ENCODE results near the gene KCNK16.

Gene KCNK16

GRCh38 chr6:39322306-39322850 lies at the start of gene KCNK16:
Gene KCNK16, minus strand, starts transcription at chr6:39322702. Its CDS starts 162 bp downstream, at chr6:39322540.
- Histone ChIP-seq H3K4me2 (ENCODE audit: low read length) (no peak within 1 kb of the TSS), H3K4me1 (no peaks in the 10 kb centered on the region), H3K79me2 (no peaks in the 10 kb centered on the region), H3K9me3 (ENCODE audit: control insufficient read depth, low read length) (no peaks in the 10 kb centered on the region), H3K27me3 (ENCODE audit: control insufficient read depth, insufficient read depth, low read length) (no peaks in the 10 kb centered on the region), H2AFZ (no peak within 1 kb of the TSS), H3K27ac (no peak within 1 kb of the TSS), H3K4me3 (ENCODE audit: low read depth, low read length) (no peak within 1 kb of the TSS), H3K36me3 (ENCODE audit: control insufficient read depth, insufficient read depth, low read length) (no peaks in the 10 kb centered on the region), H3K9ac (no peak within 1 kb of the TSS)
- no peak for TF ChIP-seq CTCF (IDR thresholded peaks at IDR 0.05)

GRCh38 chr6:39370390-39370789 lies 47.9 kb upstream of the KCNK16 start:
- Histone ChIP-seq H3K9ac (no peak overlapping the region), H3K27ac (no peak overlapping the region), H2AFZ (no peak overlapping the region), H3K4me1 (peaks cover 2% of the 10 kb centered on the region), H3K4me3 (ENCODE audit: low read depth, low read length) (no peak overlapping the region), H3K9me3 (ENCODE audit: control insufficient read depth, low read length) (no peaks in the 10 kb centered on the region), H3K27me3 (ENCODE audit: control insufficient read depth, insufficient read depth, low read length) (no peaks in the 10 kb centered on the region), H3K36me3 (ENCODE audit: control insufficient read depth, insufficient read depth, low read length) (no peaks in the 10 kb centered on the region), H3K4me2 (ENCODE audit: low read length) (no peak overlapping the region), H3K79me2 (no peaks in the 10 kb centered on the region)
- TF ChIP-seq CTCF (IDR thresholded peaks at IDR 0.05): no peak

GRCh38 chr6:39369987-39370386 lies 47.5 kb upstream of the KCNK16 start:
- no peaks in the 10 kb centered on the region for H3K27me3 ChIP-seq (ENCODE audit: control insufficient read depth, insufficient read depth, low read length)
- no peak overlapping the region for H3K4me3 ChIP-seq (ENCODE audit: low read depth, low read length)
- no peak overlapping the region for H3K4me2 ChIP-seq (ENCODE audit: low read length)
- no peaks in the 10 kb centered on the region for H3K9me3 ChIP-seq (ENCODE audit: control insufficient read depth, low read length)
- H3K36me3 ChIP-seq (ENCODE audit: control insufficient read depth, insufficient read depth, low read length): no peaks in the 10 kb centered on the region
- no peak overlapping the region for H3K27ac ChIP-seq
- no peaks in the 10 kb centered on the region for H3K79me2 ChIP-seq
- H3K9ac ChIP-seq: no peak overlapping the region
- TF ChIP-seq CTCF (IDR thresholded peaks at IDR 0.05): no peak
- no peak overlapping the region for H2AFZ ChIP-seq
- H3K4me1 ChIP-seq: peaks cover 2% of the 10 kb centered on the region

- Histone ChIP-seq H3K4me3 (ENCODE audit: low read depth, low read length) (no peak overlapping the region), H2AFZ (no peak overlapping the region), H3K27ac (no peak overlapping the region), H3K9me3 (ENCODE audit: control insufficient read depth, low read length) (no peaks in the 10 kb centered on the region), H3K36me3 (ENCODE audit: control insufficient read depth, insufficient read depth, low read length) (no peaks in the 10 kb centered on the region), H3K79me2 (no peaks in the 10 kb centered on the region), H3K4me2 (ENCODE audit: low read length) (no peak overlapping the region), H3K9ac (no peak overlapping the region), H3K27me3 (ENCODE audit: control insufficient read depth, insufficient read depth, low read length) (no peaks in the 10 kb centered on the region), H3K4me1 (peaks cover 2% of the 10 kb centered on the region)
- TF ChIP-seq CTCF (IDR thresholded peaks at IDR 0.05): no peak
Measured at GRCh38 chr6:39367700-39368099, 45.2 kb upstream of the KCNK16 start.

GRCh38 chr6:39366931-39367618 lies 44.6 kb upstream of the KCNK16 start:
- no peaks in the 10 kb centered on the region for H3K36me3 ChIP-seq (ENCODE audit: control insufficient read depth, insufficient read depth, low read length)
- H3K9me3 ChIP-seq (ENCODE audit: control insufficient read depth, low read length): no peaks in the 10 kb centered on the region
- no peak overlapping the region for H3K9ac ChIP-seq
- H3K27ac ChIP-seq: no peak overlapping the region
- no peak for TF ChIP-seq CTCF (IDR thresholded peaks at IDR 0.05)
- H3K79me2 ChIP-seq: no peaks in the 10 kb centered on the region
- H3K4me3 ChIP-seq (ENCODE audit: low read depth, low read length): no peak overlapping the region
- no peaks in the 10 kb centered on the region for H3K27me3 ChIP-seq (ENCODE audit: control insufficient read depth, insufficient read depth, low read length)
- H2AFZ ChIP-seq: no peak overlapping the region
- H3K4me2 ChIP-seq (ENCODE audit: low read length): no peak overlapping the region
- peaks cover 2% of the 10 kb centered on the region for H3K4me1 ChIP-seq
